Transverse colon (tissue), 4 donors: Measurements from ENCODE around the gene HDDC3. TPM values are rescaled to one million over a fixed set of nuclear protein-coding genes. Genes with fewer than 3 reads are reported as not detected.

Experiments
- DNase-seq: peaks from one replicate; pipeline ENCODE4 v3.0.0-alpha.2; 2019
- H3K27ac ChIP-seq, 4 donors: fragments of 200-600 bp; sonication (generic); 2 replicates each; pipeline ENCODE4 v1.5.1; 2016 to 2018; ENCODE audit warnings: inconsistent platforms in 4 of 4
- H3K27me3 ChIP-seq: fragments of 200-600 bp; sonication (generic); 2 replicates; pipeline ENCODE4 v1.5.1; 2017; ENCODE audit warnings: inconsistent platforms
- H3K36me3 ChIP-seq, 4 donors: fragments of 200-600 bp; sonication (generic); 2 replicates each; pipeline ENCODE4 v1.5.1; 2017 to 2019; ENCODE audit warnings: inconsistent platforms in 4 of 4
- H3K4me1 ChIP-seq, 4 donors: fragments of 200-600 bp; sonication (generic); 2 replicates each; pipeline ENCODE4 v1.5.1; 2017 to 2020; ENCODE audit warnings: inconsistent platforms in 4 of 4
- H3K4me3 ChIP-seq, 4 donors: fragments of 200-600 bp; sonication (generic); 1 replicate in 1 of 4; 2 replicates in 3 of 4; pipeline versions ENCODE4 v1.5.1 to v1.6.1; 2017 to 2019; ENCODE audit warnings: inconsistent platforms in 4 of 4
- H3K9me3 ChIP-seq, 2 donors: fragments of 200-600 bp; sonication (generic); 2 replicates each; pipeline ENCODE4 v1.5.1; 2017 to 2019; ENCODE audit warnings: inconsistent platforms in 2 of 2
- EP300 ChIP-seq: sonication (generic); formaldehyde crosslinking; IDR thresholded peaks from one replicate; pipeline ENCODE4 v1.6.1; 2017; ENCODE audit warnings: antibody characterized with exemption, low read depth
- POLR2A ChIP-seq: fragments of 450-650 bp; IDR thresholded peaks from one replicate; pipeline ENCODE4 v1.6.1; 2016; ENCODE audit warnings: antibody characterized with exemption, mild to moderate bottlenecking, moderate library complexity
- POLR2AphosphoS5 ChIP-seq, 3 donors: sonication (generic); formaldehyde crosslinking; IDR thresholded peaks; one replicate each; pipeline ENCODE4 v1.6.1; 2016; ENCODE audit warnings: antibody characterized with exemption in 3 of 3
- WGBS, 2 donors: methylation state at CpG; one replicate each; pipeline ENCODE4 v1.1.5; 2018; ENCODE audit warnings: low coverage in 1 of 2; 5-methylcytosine and 5-hydroxymethylcytosine counted together
- in situ Hi-C, 4 donors: fragments of 200-750 bp; cut with MboI; loops; one replicate each; pipeline versions ENCODE4 v1.15.0 to v1.15.1; 2017; ENCODE audit warnings: low sequenced_read_pairs in 3 of 4, low pct_ligation_motif_present in 1 of 4, low pct_unique_long_range_greater_than_20kb in 1 of 4
- intact Hi-C: fragments of 100-400 bp; cut with DNase I; formaldehyde crosslinking; loops from one replicate; pipeline ENCODE4 v1.15.1; 2023; ENCODE audit warnings: low total_unique reads
- total RNA-seq, 4 donors: library from RNA; depleted of rRNA; stranded (reverse); fragments of >200 nt; gene quantifications; one replicate each; pipeline ENCODE4 v1.1.0, GENCODE V29; 2016
- TF ChIP-seq, protein P1 (sequence below), 5 experiments: fragments of 200-600 bp in 3 of 5; fragments of 450-650 bp in 2 of 5; sonication (generic) in 3 of 5; IDR thresholded peaks; 1 replicate in 2 of 5; 2 replicates in 3 of 5; pipeline ENCODE4 v1.5.1; 2016 to 2017; ENCODE audit warnings: antibody characterized with exemption in 5 of 5, inconsistent platforms in 3 of 5, mild to moderate bottlenecking in 2 of 5, moderate library complexity in 1 of 5

The HDDC3 gene
- total RNA-seq, 4 donors from 2014 or later: 13.8 to 21.8 (median 17.9) TPM

DNA sequence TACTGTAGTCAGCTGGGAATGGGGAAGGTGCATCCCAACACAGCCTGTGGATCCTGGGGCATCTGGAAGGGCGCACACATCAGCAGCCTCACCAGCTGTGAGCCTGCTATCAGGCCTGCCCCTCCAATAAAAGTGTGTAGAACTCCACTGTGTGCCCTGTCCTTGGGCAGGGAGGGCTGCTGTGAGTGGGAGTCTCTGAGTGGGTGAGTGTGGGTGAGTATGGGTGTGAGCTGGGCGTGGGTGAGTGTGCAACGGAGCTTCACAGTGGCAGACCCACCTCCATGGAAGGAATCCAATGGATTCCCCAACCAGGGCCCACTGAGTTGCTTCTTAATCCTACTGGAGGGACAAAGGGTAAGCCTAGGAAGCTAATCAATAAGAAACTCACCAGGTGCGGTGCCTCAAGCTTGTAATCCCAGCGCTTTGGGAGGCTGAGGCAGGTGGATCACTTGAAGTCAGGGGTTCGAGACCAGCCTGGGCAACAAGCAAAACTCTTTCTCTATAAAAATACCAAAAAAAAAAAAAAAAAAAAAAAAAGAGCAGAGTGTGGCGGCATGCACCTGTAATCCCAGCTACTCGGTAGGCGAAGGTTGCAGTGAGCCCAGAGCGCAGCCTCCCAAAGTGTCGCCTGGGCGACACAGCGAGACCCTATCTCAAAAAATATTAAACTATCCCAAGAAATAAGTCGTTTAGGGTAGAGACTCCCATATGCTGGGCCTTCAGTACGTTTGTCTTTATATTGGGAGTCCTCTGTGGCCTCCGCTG lies 21.8 kb upstream of the HDDC3 start:
- H3K27me3 ChIP-seq: no peaks in the 10 kb centered on the region
- peaks cover 11 to 32% (median 23%) of the 10 kb centered on the region in 4 donors for H3K4me1 ChIP-seq
- WGBS, 2 donors: 70 to 71% methylated on average over 2 to 16 of the region's 16 CpGs
- no peak for TF ChIP-seq POLR2A
- no peak for TF ChIP-seq POLR2AphosphoS5 (IDR thresholded peaks at IDR 0.05)
- TF ChIP-seq EP300: no peak
- TF ChIP-seq, protein P1, sequence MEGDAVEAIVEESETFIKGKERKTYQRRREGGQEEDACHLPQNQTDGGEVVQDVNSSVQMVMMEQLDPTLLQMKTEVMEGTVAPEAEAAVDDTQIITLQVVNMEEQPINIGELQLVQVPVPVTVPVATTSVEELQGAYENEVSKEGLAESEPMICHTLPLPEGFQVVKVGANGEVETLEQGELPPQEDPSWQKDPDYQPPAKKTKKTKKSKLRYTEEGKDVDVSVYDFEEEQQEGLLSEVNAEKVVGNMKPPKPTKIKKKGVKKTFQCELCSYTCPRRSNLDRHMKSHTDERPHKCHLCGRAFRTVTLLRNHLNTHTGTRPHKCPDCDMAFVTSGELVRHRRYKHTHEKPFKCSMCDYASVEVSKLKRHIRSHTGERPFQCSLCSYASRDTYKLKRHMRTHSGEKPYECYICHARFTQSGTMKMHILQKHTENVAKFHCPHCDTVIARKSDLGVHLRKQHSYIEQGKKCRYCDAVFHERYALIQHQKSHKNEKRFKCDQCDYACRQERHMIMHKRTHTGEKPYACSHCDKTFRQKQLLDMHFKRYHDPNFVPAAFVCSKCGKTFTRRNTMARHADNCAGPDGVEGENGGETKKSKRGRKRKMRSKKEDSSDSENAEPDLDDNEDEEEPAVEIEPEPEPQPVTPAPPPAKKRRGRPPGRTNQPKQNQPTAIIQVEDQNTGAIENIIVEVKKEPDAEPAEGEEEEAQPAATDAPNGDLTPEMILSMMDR (IDR thresholded peaks at IDR 0.05): no peak
- no peak for DNase-seq
- peaks cover 0 to 7% (median 0%) of the 10 kb centered on the region in 4 donors for H3K36me3 ChIP-seq
- no peaks in the 10 kb centered on the region for H3K9me3 ChIP-seq
- peak overlapping the region; percentile 93 to 98 (median 94) for H3K27ac ChIP-seq
- in situ Hi-C loops (loop anchor here in 3 of 4 donors (10.0 to 25.0 kb wide), 2 partner anchors 308 to 321 kb away; no protein-coding TSS in a partner anchor), intact Hi-C loops (loop anchor here (10.0 kb wide), 1 partner anchor 321 kb away; no protein-coding TSS in a partner anchor)
- H3K4me3 ChIP-seq: peak overlapping the region in 3 of 4 donors; percentile 58 to 73 (median 67)

DNA sequence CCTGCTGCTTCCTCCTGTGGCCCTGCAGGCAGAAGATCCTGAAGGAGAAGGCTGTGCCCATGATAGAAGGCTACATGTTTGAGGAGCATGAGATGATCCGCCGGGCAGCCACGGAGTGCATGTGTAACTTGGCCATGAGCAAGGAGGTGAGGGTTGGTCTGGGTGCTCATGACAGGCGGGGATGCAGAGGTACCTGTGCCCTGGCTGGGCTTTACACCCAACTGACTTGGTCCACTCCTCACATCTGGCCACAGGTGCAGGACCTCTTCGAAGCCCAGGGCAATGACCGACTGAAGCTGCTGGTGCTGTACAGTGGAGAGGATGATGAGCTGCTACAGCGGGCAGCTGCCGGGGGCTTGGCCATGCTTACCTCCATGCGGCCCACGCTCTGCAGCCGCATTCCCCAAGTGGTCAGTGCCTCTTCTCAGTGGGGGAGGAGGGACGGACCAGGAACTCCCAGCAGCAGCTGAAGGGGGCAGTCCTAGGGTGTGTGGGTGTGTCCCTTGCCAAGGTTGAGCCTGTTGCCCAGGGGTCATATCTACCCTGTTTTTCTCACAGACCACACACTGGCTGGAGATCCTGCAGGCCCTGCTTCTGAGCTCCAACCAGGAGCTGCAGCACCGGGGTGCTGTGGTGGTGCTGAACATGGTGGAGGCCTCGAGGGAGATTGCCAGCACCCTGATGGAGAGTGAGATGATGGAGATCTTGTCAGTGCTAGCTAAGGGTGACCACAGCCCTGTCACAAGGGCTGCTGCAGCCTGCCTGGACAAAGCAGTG lies 20.7 kb upstream of the HDDC3 start:
- TF ChIP-seq EP300 (no peak), POLR2A (no peak)
- no peak overlapping the region for H3K27ac ChIP-seq
- no peak overlapping the region for H3K4me3 ChIP-seq
- H3K36me3 ChIP-seq: peaks cover 0 to 15% (median 0%) of the 10 kb centered on the region in 4 donors
- no peaks in the 10 kb centered on the region for H3K27me3 ChIP-seq
- WGBS, 2 donors: 90% methylated on average over 14 of the region's 14 CpGs; no CpG with 5 or more reads in 1 of the 2 donors
- intact Hi-C loops: loop anchor here (10.0 kb wide), 1 partner anchor 322 kb away; no protein-coding TSS in a partner anchor
- no peaks in the 10 kb centered on the region for H3K9me3 ChIP-seq
- no peak for DNase-seq
- in situ Hi-C loops: loop anchor here in 3 of 4 donors (10.0 to 25.0 kb wide), 2 partner anchors 309 to 322 kb away; no protein-coding TSS in a partner anchor
- peaks cover 11 to 32% (median 24%) of the 10 kb centered on the region in 4 donors for H3K4me1 ChIP-seq

DNA sequence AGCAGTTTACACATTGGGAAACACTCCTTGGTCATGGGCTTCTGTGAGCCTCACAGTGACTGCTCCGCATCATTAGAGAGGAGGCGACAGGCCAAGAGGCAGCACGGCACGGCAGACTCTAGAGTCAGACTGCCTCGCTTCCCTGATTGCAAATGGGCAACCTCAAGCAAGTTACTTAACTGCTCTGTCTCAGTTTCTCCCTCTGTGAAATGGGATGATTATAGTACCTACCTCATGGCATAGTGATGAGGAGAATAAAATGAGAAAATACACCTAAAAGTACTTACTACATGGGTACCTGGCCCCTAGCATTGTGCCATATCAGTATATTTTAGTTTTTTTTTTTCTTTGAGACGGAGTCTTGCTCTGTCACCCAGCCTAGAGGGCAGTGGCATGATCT lies 18.3 kb upstream of the HDDC3 start:
- intact Hi-C loops: loop anchor here (10.0 kb wide), 1 partner anchor 324 kb away; no protein-coding TSS in a partner anchor
- no peaks in the 10 kb centered on the region for H3K27me3 ChIP-seq
- no peak overlapping the region for H3K4me3 ChIP-seq
- H3K9me3 ChIP-seq: no peaks in the 10 kb centered on the region
- H3K36me3 ChIP-seq: peaks cover 0 to 24% (median 2%) of the 10 kb centered on the region in 4 donors
- H3K27ac ChIP-seq: no peak overlapping the region
- in situ Hi-C loops: loop anchor here in 3 of 4 donors (10.0 to 25.0 kb wide), 2 partner anchors 312 to 324 kb away; no protein-coding TSS in a partner anchor
- no peak for DNase-seq
- TF ChIP-seq, protein P1 (IDR thresholded peaks at IDR 0.05): no peak
- no peak for TF ChIP-seq POLR2A
- no peak for TF ChIP-seq POLR2AphosphoS5 (IDR thresholded peaks at IDR 0.05)
- peaks cover 0 to 10% (median 9%) of the 10 kb centered on the region in 4 donors for H3K4me1 ChIP-seq
- 99 to 100% methylated on average over 4 to 6 of the region's 6 CpGs for WGBS, 2 donors

DNA sequence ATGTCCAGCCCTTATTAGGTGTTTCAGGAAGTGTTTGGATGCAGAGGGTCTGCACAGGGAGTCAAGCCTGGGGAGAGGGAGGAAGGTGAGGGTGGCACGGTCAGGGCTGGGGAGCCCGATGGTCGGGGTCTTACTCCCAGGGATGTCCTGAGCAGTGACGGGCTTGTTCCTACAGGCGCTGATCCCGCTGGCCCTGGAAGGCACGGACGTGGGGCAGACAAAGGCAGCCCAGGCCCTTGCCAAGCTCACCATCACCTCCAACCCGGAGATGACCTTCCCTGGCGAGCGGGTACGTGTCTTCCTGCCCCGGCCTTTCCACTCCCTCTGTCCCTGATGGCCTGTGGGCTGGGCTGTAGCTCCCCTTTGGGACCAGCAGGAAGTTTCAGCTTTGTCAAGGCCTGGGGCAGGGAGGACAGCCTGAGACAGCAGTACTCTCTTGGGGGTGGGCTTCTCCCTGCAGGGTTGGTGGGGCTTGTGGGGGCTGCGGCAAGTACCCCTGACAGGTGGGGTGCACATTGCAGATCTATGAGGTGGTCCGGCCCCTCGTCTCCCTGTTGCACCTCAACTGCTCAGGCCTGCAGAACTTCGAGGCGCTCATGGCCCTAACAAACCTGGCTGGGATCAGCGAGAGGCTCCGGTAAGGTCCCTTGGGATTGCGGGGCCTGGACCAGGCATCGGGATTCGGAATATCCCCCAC lies 17.8 kb upstream of the HDDC3 start:
- 94% methylated on average over 22 of the region's 23 CpGs; no CpG with 5 or more reads in 1 of the 2 donors for WGBS, 2 donors
- no peak for DNase-seq
- TF ChIP-seq POLR2A (no peak), POLR2AphosphoS5 (IDR thresholded peaks at IDR 0.05) (no peak), EP300 (no peak)
- TF ChIP-seq, protein P1 (IDR thresholded peaks at IDR 0.05): no peak
- intact Hi-C loops: loop anchor here (10.0 kb wide), 1 partner anchor 325 kb away; no protein-coding TSS in a partner anchor
- H3K36me3 ChIP-seq: peaks cover 0 to 25% (median 3%) of the 10 kb centered on the region in 4 donors
- H3K9me3 ChIP-seq: no peaks in the 10 kb centered on the region
- H3K4me1 ChIP-seq: peaks cover 0 to 4% (median 3%) of the 10 kb centered on the region in 4 donors
- H3K4me3 ChIP-seq: no peak overlapping the region
- H3K27ac ChIP-seq: peak overlapping the region in 3 of 4 donors; percentile 30 to 65 (median 59)
- in situ Hi-C loops: loop anchor here in 3 of 4 donors (10.0 to 25.0 kb wide), 2 partner anchors 312 to 325 kb away; no protein-coding TSS in a partner anchor
- H3K27me3 ChIP-seq: no peaks in the 10 kb centered on the region
